KOPT-K1 (cell line): ENCODE data around the gene PTPRU.

ENCODE experiments used
- H3K27ac ChIP-seq: fragments of 200-600 bp; sonication (generic); 2 replicates; pipeline ENCODE4 v1.5.1; 2016; ENCODE audit warnings: antibody characterized with exemption, mild to moderate bottlenecking, low read depth, low read length; ENCODE audit not compliant: poor library complexity, severe bottlenecking
- H3K36me3 ChIP-seq: fragments of 200-600 bp; sonication (generic); 2 replicates; pipeline ENCODE4 v1.5.1; 2017; ENCODE audit warnings: antibody characterized with exemption, mild to moderate bottlenecking, low read length, moderate library complexity; ENCODE audit not compliant: insufficient read depth
- H3K9me3 ChIP-seq: fragments of 200-600 bp; sonication (generic); 2 replicates; pipeline ENCODE4 v1.5.1; 2017; ENCODE audit warnings: antibody characterized with exemption, low read length, mild to moderate bottlenecking; ENCODE audit not compliant: insufficient read depth, poor library complexity, severe bottlenecking

PTPRU gene

DNA sequence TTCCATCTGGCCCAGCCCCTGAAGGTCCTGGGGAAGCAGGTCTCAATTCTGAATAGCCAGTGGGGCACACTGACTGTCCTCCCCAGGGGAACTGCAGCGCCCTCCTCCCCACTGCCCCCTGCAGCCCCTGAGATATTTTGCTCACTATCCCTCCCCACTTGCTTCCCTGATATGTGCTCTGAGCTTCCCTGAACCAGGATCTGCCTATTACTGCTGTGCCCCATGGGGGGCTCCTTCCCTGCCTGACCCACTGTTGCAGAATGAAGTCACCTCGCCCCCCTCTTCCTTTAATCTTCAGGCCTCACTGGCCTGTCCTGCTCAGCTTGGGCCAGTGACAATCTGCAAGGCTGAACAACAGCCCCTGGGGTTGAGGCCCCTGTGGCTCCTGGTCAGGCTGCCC, 89.8 kb downstream of the PTPRU start:
- no peaks in the 10 kb centered on the region for H3K9me3 ChIP-seq
- H3K36me3 ChIP-seq: no peaks in the 10 kb centered on the region
- H3K27ac ChIP-seq: no peak overlapping the region

DNA sequence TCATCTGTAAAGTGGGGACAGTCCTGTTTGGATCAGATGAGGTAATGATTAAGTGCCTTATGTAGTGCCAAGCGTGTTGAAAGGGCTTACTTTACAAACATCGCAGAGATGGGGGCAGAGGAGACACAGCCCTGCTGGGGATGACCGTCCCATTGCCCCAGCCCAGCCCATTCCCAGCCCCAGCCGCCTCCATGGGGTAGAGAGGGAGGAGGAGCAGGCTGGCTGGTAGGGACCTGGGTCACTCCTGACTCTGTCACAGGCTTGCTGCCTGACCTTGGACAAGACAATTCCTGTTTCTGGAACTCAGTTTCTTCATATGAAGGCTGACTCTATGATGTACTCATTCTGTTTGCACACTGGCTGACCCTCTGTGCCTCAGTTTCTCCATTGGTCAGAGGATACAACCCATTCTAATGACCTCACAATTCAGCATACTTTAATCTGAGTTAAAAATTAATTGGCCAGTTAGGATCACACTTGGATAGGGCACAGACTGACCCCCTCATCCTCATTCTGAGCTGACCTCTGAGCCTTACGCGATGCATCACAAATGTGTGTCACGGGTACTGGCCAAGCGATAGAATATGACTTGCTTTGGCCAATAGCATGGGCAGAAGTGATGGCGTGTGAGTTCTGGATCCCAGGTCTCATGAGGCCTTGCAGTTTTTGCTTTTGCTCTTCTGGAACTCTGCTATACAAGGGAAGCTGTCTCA, 91.1 kb downstream of the PTPRU start:
- H3K9me3 ChIP-seq: no peaks in the 10 kb centered on the region
- H3K27ac ChIP-seq: no peak overlapping the region
- no peaks in the 10 kb centered on the region for H3K36me3 ChIP-seq

- no peaks in the 10 kb centered on the region for H3K36me3 ChIP-seq
These were observed 92.9 kb downstream of the PTPRU start for GRCh38 chr1:29329022-29329775.

DNA sequence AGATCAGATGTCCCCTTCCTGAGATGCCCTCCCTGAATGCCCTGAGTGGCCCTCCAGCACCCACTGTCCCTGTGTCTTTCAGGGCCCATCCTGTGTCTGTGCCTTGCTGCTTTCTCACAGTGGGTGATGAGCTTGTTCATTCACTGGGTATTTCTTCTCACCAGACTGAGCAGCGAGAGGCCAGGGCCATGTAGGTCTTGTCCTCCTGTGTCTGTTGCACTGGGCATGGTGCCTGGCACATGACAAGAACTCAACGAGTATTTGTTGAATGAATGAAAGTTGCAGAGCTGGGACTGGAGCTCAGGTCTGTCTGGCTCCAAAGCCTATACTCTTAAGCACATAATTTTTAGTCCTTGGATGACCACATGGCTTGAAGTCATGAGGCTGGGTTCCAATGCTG, 93.8 kb downstream of the PTPRU start:
- H3K9me3 ChIP-seq: no peaks in the 10 kb centered on the region
- H3K36me3 ChIP-seq: no peaks in the 10 kb centered on the region
- no peak overlapping the region for H3K27ac ChIP-seq

More at GRCh38 chr1:29329022-29329775, 92.9 kb downstream of the PTPRU start:
- Histone ChIP-seq H3K27ac (no peak overlapping the region), H3K9me3 (no peaks in the 10 kb centered on the region)

GRCh38 chr1:29330856-29331255, 94.5 kb downstream of the PTPRU start:
- Histone ChIP-seq H3K36me3 (no peaks in the 10 kb centered on the region), H3K27ac (no peak overlapping the region), H3K9me3 (no peaks in the 10 kb centered on the region)

DNA sequence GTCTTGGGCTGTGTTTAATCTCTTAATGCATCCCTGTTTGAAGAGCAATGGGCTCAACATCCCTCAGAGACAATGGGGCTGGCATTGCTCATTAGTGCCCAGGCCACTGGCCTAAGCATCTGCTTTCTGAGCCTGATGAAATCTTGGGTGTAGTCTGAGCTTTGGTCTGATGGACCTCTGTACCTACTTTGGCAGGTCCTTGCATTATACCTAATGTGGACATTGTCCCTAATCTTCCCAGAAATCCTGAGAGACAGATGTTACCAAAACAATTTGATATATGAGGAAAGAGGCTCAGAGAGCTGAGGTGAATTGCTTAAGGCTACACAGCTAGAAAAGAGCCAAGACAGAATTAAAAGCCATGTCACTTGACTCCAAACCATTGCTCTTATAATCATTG, 95.0 kb downstream of the PTPRU start:
- H3K36me3 ChIP-seq: no peaks in the 10 kb centered on the region

DNA sequence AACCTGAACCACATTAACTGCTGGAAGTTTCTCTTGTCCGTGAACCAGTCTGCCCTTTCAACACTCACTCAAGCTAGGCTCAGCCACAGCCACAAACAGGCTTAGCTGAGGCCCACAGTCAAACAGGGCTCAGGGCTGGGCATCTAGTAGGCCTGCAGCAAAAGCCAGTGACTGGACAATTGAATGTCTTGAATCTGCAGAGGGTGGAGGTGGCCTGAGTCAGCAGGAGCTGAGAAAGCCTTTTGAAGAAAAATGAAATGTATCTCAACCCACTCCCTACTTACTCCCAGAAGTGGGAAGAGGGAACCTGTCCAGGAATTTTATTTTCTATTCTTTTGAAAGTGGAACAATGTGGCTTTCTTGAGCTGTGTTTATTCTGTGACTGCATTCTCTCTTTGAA, 95.4 kb downstream of the PTPRU start:
- Histone ChIP-seq H3K36me3 (no peaks in the 10 kb centered on the region), H3K9me3 (no peaks in the 10 kb centered on the region), H3K27ac (no peak overlapping the region)

More for the DNA sequence above, 95.0 kb downstream of the PTPRU start:
- no peak overlapping the region for H3K27ac ChIP-seq
- no peaks in the 10 kb centered on the region for H3K9me3 ChIP-seq

- no peaks in the 10 kb centered on the region for H3K9me3 ChIP-seq
- H3K36me3 ChIP-seq: no peaks in the 10 kb centered on the region
- H3K27ac ChIP-seq: no peak overlapping the region
These were observed 95.9 kb downstream of the PTPRU start for GRCh38 chr1:29332204-29332603.

DNA sequence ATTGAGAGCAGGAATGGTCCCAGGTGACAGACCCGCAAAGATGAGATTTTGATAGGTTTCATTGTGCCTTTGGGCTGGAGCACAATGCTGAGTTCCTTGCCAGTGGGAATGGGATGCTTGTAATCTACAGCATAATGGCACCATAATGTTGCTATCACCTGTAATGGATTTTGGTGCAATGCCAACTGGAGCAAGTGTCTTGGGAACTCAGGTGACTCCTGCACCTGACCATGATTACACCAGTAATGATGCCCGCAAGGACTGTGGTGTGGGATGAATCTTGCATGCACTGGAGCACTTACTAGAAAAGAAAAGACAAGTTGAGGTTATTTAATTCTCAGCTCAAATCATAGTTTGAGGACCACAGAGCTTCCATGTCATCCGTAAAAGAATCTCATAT, 96.7 kb downstream of the PTPRU start:
- H3K27ac ChIP-seq: no peak overlapping the region
- H3K9me3 ChIP-seq: no peaks in the 10 kb centered on the region
- H3K36me3 ChIP-seq: no peaks in the 10 kb centered on the region

- Histone ChIP-seq H3K9me3 (no peaks in the 10 kb centered on the region), H3K36me3 (no peaks in the 10 kb centered on the region), H3K27ac (no peak overlapping the region)
These were observed 99.3 kb downstream of the PTPRU start for GRCh38 chr1:29335573-29335972.

DNA sequence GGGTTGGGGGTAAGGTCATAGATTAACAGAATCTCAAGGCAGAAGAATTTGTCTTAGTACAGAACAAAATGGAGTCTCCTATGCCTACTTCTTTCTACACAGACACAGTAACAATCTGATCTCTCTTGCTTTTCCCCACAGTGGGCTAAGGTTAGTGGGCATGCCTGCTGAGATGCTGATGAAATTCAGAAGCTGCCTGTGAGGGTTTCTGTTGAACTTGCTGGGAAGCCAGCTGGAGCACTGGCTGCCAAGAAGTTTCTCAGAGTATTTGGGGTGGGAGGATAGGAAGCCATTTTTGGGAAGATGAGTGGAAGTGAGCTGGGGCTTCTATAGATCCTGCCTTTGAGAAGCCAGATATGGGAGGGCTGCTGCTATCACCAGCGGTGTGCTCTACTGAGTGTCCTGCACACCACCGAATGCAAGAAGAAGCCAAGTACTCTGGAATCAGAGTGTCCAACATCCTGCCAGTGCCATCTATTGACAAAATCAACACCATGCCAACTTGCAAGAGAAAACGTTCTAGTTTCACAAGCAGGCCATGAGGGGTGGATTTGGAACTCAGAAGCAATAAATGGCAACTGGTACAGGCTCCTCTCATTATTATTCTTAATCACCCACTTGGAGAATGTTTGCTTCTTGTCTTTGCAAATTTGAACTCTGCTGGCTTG, 102.7 kb downstream of the PTPRU start:
- no peak overlapping the region for H3K27ac ChIP-seq
- no peaks in the 10 kb centered on the region for H3K9me3 ChIP-seq

DNA sequence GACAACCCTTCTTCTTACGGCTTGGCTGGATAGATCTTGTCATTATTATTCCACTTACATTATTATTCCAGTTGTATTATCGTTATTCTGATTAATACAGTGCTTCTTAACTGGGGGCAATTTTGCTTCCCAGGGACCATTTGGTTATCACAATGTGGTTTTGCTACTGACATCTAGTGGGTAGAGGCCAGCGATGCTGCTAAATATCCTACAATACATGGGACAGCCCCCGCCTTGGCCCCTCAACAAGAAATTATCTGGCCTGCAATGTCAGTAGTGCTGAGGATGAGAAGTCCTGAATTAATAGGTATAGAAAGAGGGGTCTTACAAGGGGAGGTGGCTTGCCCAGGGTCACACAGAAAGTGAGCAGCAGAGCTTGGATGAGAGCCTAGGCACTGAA, 105.6 kb downstream of the PTPRU start:
- H3K9me3 ChIP-seq: no peaks in the 10 kb centered on the region
- no peak overlapping the region for H3K27ac ChIP-seq
- H3K36me3 ChIP-seq: no peaks in the 10 kb centered on the region

More for the DNA sequence above, 102.7 kb downstream of the PTPRU start:
- no peaks in the 10 kb centered on the region for H3K36me3 ChIP-seq

DNA sequence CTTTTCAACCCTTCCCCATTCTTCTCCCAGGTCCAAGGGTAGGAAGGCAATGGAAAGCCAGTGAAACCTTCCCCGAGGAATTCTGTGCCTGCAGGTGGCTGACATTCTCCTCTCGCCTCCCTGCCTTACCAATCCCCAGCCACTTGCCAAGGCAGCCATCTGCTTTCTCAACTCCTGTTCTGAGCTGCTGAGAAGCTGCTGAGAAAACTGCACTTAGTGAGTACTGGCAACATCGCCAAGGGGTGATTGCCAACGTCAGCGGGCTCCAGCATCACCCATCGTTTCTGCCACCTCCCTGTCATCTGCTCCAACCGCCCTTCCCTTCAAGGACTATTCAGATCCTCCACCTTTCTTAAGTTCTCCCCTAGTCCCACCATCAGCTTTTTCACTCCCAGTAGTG, 106.0 kb downstream of the PTPRU start:
- no peak overlapping the region for H3K27ac ChIP-seq
- no peaks in the 10 kb centered on the region for H3K36me3 ChIP-seq
- H3K9me3 ChIP-seq: no peaks in the 10 kb centered on the region

DNA sequence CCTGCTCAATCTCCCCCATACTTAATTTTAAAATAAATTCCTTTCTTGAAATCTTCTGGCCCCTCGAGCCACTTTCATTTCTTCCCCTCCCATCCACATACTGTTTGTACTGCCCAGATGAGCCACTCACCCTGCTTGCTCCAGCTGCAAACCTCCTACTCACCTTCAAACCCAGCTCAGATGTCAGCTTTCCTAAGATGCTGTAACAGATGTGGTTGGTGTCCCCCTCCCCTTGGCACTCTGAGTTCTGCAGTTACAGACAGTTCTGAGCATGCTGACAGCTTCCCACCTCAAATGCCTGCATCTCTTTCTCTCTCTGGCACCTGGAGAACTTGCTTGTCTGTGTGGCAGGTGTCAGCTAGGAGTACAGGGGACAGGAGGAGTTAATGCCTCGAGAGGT, 106.7 kb downstream of the PTPRU start:
- no peak overlapping the region for H3K27ac ChIP-seq

DNA sequence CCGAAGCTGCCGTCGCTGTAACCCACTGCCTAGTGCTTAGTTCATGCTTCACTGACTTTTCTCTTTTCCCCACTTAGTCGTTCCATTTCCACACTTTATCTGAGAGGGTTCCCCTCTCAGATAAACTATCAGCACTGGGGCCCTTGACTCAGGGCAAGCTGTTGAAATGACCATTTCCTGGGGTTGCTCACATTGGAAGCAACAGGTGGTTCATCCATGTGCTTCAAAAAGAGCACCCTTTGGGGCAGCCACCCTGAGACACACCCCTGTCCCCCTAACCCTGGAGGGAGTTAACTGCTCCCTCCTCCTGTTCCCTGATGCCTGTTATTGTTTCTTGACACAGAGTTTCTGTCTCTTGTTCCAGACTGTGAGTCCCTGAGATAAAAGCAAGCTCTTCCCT, 107.2 kb downstream of the PTPRU start:
- no peaks in the 10 kb centered on the region for H3K9me3 ChIP-seq
- no peak overlapping the region for H3K27ac ChIP-seq
- H3K36me3 ChIP-seq: no peaks in the 10 kb centered on the region

More for the DNA sequence above, 106.7 kb downstream of the PTPRU start:
- Histone ChIP-seq H3K36me3 (no peaks in the 10 kb centered on the region), H3K9me3 (no peaks in the 10 kb centered on the region)
